GM12865 (cell line): ENCODE measurements around the gene FOXP4.

ENCODE experiments used
- DNase-seq: peaks from one replicate; pipeline ENCODE4 v3.0.0; 2010; ENCODE audit warnings: low read depth
- H3K4me3 ChIP-seq: 2 replicates; pipeline ENCODE4 v1.5.1; 2011; ENCODE audit warnings: mild to moderate bottlenecking, low read depth, low read length, control low read depth
- CTCF ChIP-seq: IDR thresholded peaks from 2 replicates; pipeline ENCODE4 v1.5.1; 2011; ENCODE audit warnings: low read length, control low read depth, low read depth, inconsistent platforms; ENCODE audit not compliant: insufficient read depth; ENCODE audit errors: missing control alignments

Gene FOXP4

DNA sequence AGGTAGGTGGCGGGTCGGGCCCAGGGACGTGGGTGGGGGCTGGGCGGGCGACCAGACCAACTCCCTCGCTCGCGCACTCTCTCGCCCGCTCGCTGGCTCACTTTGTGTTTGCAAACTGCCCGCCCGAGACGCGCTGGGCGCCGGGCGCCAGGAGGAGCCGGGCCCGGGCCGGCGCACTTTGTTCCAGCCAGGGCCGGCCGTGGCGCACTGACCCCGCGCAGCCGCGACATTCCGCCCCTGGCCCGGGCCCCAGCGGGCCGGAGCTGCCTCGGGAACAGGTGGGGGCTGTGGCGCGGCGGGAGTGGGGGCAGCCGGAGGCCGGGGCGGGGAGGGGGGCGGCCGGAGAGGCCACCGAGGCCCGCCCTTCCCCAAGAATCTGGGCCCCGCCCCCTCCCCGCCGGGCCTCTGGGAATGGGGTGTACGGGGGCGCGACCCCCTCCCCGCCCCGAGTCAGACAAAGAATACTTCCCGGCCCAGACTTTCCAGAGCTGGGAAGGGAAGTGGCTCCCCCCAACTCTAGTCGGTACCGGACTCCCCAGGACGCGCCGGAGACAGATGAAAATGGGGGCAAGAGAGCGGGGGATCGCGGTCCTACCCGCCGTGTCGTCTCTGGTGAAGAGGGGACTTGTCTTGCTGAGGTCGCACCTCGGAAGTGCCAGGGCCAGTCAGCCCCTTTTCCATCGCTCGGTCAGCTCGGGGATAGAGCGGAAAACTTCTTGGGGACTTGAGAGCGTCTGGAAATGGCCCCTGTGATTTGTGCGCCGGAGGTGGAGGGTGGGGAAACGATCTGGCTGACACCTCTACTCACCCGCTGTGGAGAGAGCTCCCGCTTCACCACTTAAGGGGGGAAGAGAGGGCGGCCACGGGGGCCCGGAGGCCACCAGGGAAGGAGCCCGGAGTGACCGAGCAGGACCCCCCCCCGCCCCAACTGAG is 951 bp downstream of the FOXP4 start:
- peak overlapping the region; percentile 85 for H3K4me3 ChIP-seq
- DNase-seq = peak; percentile 55
- no peak for TF ChIP-seq CTCF

GRCh38 chr6:41547799-41548097 is 1.6 kb downstream of the FOXP4 start:
- no peak for DNase-seq
- TF ChIP-seq CTCF = no peak

DNA sequence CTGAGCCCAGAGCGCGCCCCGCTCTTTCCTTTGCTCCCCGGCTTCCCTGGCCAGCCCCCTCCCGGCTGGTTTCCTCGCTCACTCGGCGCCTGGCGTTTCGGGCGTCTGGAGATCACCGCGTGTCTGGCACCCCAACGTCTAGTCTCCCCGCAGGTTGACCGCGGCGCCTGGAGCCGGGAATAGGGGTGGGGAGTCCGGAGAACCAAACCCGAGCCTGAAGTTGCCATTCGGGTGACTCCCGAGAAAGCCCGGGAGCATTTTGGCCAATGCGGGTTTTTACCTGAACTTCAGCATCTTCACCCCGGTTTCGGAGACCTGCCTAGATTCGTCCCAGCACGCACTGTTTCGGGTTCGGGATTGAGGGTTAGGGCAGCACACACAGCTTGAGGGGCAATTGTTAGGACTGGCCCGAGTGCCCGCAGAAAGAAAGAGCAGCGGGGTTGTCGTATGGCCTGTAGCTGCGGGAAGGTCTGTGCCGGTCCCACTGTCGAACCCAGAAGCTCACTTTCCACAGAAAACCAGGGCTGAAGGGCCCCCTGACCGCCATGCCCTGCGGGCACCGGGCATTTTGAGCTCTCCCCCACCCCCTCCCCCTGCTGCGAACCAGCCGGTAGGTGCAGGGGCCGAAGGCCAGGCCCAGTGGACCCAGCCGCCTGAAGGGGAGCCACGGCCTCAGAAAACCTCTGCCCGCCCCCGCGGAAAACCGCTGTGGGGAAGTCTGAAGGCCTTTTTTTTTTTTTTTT is 2.1 kb downstream of the FOXP4 start:
- peak; percentile 36 for DNase-seq
- no peak for TF ChIP-seq CTCF
- H3K4me3 ChIP-seq = peak overlapping the region; percentile 85

More at GRCh38 chr6:41547799-41548097, 1.6 kb downstream of the FOXP4 start:
- H3K4me3 ChIP-seq = peak overlapping the region; percentile 85

DNA sequence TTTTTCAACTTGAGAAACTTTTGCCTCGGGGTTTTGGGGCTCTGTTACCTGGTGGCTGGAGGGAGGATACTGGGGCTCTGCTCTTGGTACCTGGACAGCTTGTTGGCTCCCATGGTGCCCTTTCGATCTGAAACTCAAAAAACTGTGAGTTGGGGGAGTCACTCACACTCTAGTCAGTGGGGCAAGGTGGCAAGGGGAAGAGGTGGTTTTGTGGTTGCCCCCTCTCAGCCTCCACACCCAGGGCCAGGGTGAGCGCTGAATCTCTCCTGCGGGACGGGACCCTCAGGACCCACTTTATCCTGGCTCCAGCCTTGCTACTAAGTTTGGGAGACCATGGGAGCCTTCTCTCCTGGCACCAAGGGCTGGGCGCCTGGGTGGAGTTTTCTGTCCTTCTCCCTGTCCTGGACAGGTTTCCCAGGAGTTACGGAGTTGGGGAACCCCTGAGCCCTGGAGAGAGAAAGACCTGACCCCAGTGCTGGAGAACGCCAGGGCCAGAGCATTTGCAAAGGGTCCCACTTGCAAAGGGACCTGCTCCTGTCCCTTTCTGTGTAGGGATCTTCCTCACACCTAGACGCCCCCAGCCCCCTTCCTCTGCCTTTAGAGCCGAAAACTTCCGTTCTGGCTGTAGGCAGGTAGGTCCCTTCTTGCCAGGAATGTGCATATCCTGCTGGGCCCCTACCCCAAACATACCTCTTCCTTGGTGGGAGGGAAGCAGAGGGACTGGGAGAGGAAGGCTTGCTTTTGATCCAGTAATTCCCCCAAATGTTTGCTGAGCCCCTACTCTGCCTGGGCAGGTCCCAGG is 2.9 kb downstream of the FOXP4 start:
- no peak for TF ChIP-seq CTCF
- H3K4me3 ChIP-seq = peak overlapping the region; percentile 85
- no peak for DNase-seq

DNA sequence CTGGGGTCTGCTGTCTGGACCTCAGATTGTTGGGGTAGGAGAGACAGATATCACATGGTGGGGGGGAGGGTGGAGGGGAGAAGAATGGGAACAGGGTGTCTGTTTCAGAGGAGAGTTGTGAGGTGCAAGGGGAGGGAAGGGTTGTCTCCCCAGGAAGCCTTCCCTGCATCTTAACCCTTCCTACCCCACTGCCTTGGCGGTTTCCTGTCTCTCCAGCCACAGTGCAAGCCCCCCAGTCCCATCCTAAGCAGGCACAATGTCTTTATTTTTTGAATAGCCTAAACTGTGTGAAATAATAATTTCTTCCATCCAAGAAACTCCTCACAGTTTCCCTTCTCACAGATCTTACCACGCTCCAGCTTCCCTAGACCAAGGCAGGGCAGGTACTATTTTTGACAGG is 3.5 kb downstream of the FOXP4 start:
- no peak for DNase-seq
- no peak overlapping the region for H3K4me3 ChIP-seq
- TF ChIP-seq CTCF = no peak

- H3K4me3 ChIP-seq = no peak overlapping the region
- TF ChIP-seq CTCF = no peak
- DNase-seq = no peak
Observed at GRCh38 chr6:41551086-41551700, 5.0 kb downstream of the FOXP4 start.
